Gastroesophageal sphincter (tissue), 4 donors: ENCODE results near the gene SLC2A6. TPM values are rescaled to one million over a fixed set of nuclear protein-coding genes. Genes with fewer than 3 reads are reported as not detected.

ENCODE experiments used
- ATAC-seq: fragments of 150-250 bp; one replicate; pipeline ENCODE4 v1.9.1; 2016; ENCODE audit warnings: mild to moderate bottlenecking, moderate library complexity
- H3K27ac ChIP-seq, 4 donors: fragments of 200-600 bp; sonication (generic) in 3 of 4; 1 replicate in 3 of 4; 2 replicates in 1 of 4; pipeline ENCODE4 v1.5.1; 2016 to 2019
- H3K27me3 ChIP-seq: fragments of 200-600 bp; sonication (generic); one replicate; pipeline ENCODE4 v1.5.1; 2019
- H3K36me3 ChIP-seq, 2 donors: fragments of 200-600 bp; sonication (generic); one replicate each; pipeline ENCODE4 v1.5.1; 2019; ENCODE audit warnings: control low read depth in 1 of 2
- H3K4me1 ChIP-seq, 3 donors: fragments of 200-600 bp; sonication (generic); 1 replicate in 2 of 3; 2 replicates in 1 of 3; pipeline ENCODE4 v1.5.1; 2016 to 2019; ENCODE audit warnings: control low read depth in 2 of 3
- H3K4me3 ChIP-seq, 2 donors: fragments of 200-600 bp; sonication (generic); one replicate each; pipeline ENCODE4 v1.5.1; 2019; ENCODE audit warnings: mild to moderate bottlenecking in 1 of 2, moderate library complexity in 1 of 2
- H3K9me3 ChIP-seq, 3 donors: fragments of 200-600 bp; sonication (generic); one replicate each; pipeline ENCODE4 v1.5.1; 2017 to 2019; ENCODE audit warnings: control low read depth in 2 of 3
- CTCF ChIP-seq, 4 experiments: fragments of 200-600 bp in 2 of 4; fragments of 450-650 bp in 2 of 4; sonication (generic) in 1 of 4; IDR thresholded peaks; one replicate each; pipeline ENCODE4 v1.5.1; 2017 to 2019; ENCODE audit warnings: antibody characterized with exemption in 4 of 4, mild to moderate bottlenecking in 2 of 4, moderate library complexity in 2 of 4
- EP300 ChIP-seq: sonication (generic); formaldehyde crosslinking; IDR thresholded peaks from one replicate; pipeline ENCODE4 v1.6.1; 2017; ENCODE audit warnings: antibody characterized with exemption, mild to moderate bottlenecking
- POLR2A ChIP-seq, 2 donors: fragments of 450-650 bp; IDR thresholded peaks; one replicate each; pipeline ENCODE4 v1.6.1; 2017; ENCODE audit warnings: antibody characterized with exemption in 2 of 2, mild to moderate bottlenecking in 2 of 2, moderate library complexity in 1 of 2
- POLR2AphosphoS5 ChIP-seq: sonication (generic); formaldehyde crosslinking; IDR thresholded peaks from one replicate; pipeline ENCODE4 v1.6.1; 2017; ENCODE audit warnings: antibody characterized with exemption
- WGBS, 2 donors: methylation state at CpG; one replicate each; pipeline ENCODE4 v1.1.5; 2018; ENCODE audit warnings: low coverage in 1 of 2; 5-methylcytosine and 5-hydroxymethylcytosine counted together
- total RNA-seq, 4 donors: library from RNA; depleted of rRNA; stranded (reverse); fragments of >200 nt; gene quantifications; one replicate each; pipeline ENCODE4 v1.1.0, GENCODE V29; 2016

The SLC2A6 gene
- total RNA-seq, 4 donors from 2014 or later: 1.7 to 11.8 (median 5.2) TPM

GRCh38 chr9:133506653-133507038, 27.7 kb upstream of the SLC2A6 start:
- peaks cover 30% of the 10 kb centered on the region for H3K27me3 ChIP-seq
- ATAC-seq: peak; percentile 64
- H3K4me3 ChIP-seq: no peak overlapping the region
- TF ChIP-seq POLR2AphosphoS5 (no peak), EP300 (no peak), POLR2A (IDR thresholded peaks at IDR 0.05) (no peak), CTCF (IDR thresholded peaks at IDR 0.05) (no peak)
- WGBS, 2 donors: 52 to 57% methylated on average over 10 to 11 of the region's 18 CpGs
- H3K9me3 ChIP-seq: peaks cover 0 to 9% (median 0%) of the 10 kb centered on the region in 3 donors
- H3K27ac ChIP-seq: peak overlapping the region in 3 of 4 donors; percentile 43 to 60 (median 44)
- H3K4me1 ChIP-seq: peaks cover 0 to 37% (median 24%) of the 10 kb centered on the region in 3 donors
- no peaks in the 10 kb centered on the region for H3K36me3 ChIP-seq

GRCh38 chr9:133505901-133506652, 27.2 kb upstream of the SLC2A6 start:
- Histone ChIP-seq H3K4me1 (peaks cover 0 to 37% (median 24%) of the 10 kb centered on the region in 3 donors), H3K9me3 (peaks cover 0 to 15% (median 0%) of the 10 kb centered on the region in 3 donors), H3K4me3 (no peak overlapping the region), H3K27ac (peak overlapping the region in 3 of 4 donors; percentile 43 to 60 (median 44)), H3K27me3 (peaks cover 33% of the 10 kb centered on the region), H3K36me3 (no peaks in the 10 kb centered on the region)
- WGBS, 2 donors: 42 to 50% methylated on average over 1 to 2 of the region's 23 CpGs
- peak; percentile 72 for ATAC-seq
- TF ChIP-seq EP300 (no peak), CTCF (IDR thresholded peaks at IDR 0.05) (no peak), POLR2AphosphoS5 (no peak), POLR2A (IDR thresholded peaks at IDR 0.05) (no peak)

GRCh38 chr9:133505186-133505830, 26.4 kb upstream of the SLC2A6 start:
- Histone ChIP-seq H3K36me3 (no peaks in the 10 kb centered on the region), H3K9me3 (peaks cover 0 to 15% (median 0%) of the 10 kb centered on the region in 3 donors), H3K27me3 (peaks cover 34% of the 10 kb centered on the region), H3K4me3 (no peak overlapping the region), H3K4me1 (peaks cover 0 to 37% (median 24%) of the 10 kb centered on the region in 3 donors), H3K27ac (peak overlapping the region in 3 of 4 donors; percentile 43 to 60 (median 44))
- 100% methylated on average over 1 of the region's 13 CpGs; no CpG with 5 or more reads in 1 of the 2 donors for WGBS, 2 donors
- TF ChIP-seq POLR2AphosphoS5 (no peak), EP300 (no peak), POLR2A (IDR thresholded peaks at IDR 0.05) (no peak), CTCF (IDR thresholded peaks at IDR 0.05) (no peak)
- ATAC-seq: no peak

- 94 to 100% methylated on average over 1 of the region's 1 CpG for WGBS, 2 donors
- H3K27ac ChIP-seq: no peak overlapping the region
- H3K9me3 ChIP-seq: peaks cover 0 to 15% (median 0%) of the 10 kb centered on the region in 3 donors
- ATAC-seq: no peak
- H3K4me1 ChIP-seq: peaks cover 0 to 25% (median 13%) of the 10 kb centered on the region in 3 donors
- TF ChIP-seq EP300 (no peak), POLR2A (IDR thresholded peaks at IDR 0.05) (no peak), POLR2AphosphoS5 (no peak), CTCF (IDR thresholded peaks at IDR 0.05) (no peak)
- H3K27me3 ChIP-seq: peaks cover 49% of the 10 kb centered on the region
- no peaks in the 10 kb centered on the region for H3K36me3 ChIP-seq
- no peak overlapping the region for H3K4me3 ChIP-seq
Observed at GRCh38 chr9:133502112-133502511, 23.2 kb upstream of the SLC2A6 start.
